HG03460 (cell line): Measurements from ENCODE around the gene NDUFB4.

Experiments used
- ATAC-seq: cut with Tn5 transposase; IDR thresholded peaks from one replicate; pipeline ENCODE4 v1.9.1; 2021; ENCODE audit not compliant: unreplicated experiment

The NDUFB4 gene

DNA sequence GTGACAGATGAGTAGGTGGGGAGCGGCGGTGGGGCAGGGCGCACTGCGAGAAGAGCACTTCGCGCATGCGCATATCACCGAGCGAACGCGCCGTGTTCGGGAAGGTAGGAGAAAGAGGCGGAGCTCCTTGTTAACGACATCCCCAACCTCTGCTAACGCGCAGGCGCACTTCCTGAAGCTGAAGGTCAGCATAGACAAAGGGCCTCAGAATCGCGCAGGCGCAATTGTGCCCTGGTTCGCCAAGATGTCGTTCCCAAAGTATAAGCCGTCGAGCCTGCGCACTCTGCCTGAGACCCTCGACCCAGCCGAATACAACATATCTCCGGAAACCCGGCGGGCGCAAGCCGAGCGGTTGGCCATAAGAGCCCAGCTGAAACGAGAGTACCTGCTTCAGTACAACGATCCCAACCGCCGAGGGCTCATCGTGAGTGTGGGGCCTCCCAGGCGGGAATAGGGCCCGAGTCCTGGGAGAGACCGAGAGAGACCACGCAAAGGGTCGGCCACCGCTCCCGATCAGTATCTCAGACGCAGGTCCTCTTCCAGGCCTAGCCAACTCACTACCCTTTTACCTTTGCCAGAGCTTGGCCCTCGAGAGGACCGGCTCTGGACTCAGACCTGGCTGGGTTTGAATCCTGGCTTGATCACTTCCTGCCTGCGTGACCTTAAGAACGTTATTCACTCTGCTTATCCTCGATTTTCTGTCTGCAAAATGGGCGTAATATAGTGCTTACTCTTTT lies at the start of gene NDUFB4:
Gene NDUFB4, plus strand, starts transcription at position 221 of the 737 bp plus-strand sequence. Its CDS starts 24 bp downstream, at position 245.
- ATAC-seq: peak; percentile 90

DNA sequence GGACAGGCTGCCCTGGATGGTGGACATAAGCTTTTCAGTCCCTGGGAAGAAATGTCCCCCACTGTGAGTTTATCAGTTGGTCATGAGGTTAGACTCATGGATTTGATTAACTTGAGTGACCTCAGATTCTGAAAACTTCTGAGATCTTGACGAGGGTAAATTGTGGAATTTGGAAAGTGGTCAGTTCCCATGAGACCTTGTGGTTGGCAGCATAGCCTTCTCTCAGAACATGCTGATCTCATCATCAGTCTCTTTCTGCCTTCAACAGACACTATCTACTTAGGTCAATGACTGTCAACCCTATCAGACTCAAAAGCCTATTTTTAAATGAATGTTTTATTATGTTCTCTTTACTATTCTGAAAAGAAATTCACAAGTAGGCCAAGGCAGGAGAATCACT lies 45.6 kb upstream of the NDUFB4 start:
- no peak for ATAC-seq

DNA sequence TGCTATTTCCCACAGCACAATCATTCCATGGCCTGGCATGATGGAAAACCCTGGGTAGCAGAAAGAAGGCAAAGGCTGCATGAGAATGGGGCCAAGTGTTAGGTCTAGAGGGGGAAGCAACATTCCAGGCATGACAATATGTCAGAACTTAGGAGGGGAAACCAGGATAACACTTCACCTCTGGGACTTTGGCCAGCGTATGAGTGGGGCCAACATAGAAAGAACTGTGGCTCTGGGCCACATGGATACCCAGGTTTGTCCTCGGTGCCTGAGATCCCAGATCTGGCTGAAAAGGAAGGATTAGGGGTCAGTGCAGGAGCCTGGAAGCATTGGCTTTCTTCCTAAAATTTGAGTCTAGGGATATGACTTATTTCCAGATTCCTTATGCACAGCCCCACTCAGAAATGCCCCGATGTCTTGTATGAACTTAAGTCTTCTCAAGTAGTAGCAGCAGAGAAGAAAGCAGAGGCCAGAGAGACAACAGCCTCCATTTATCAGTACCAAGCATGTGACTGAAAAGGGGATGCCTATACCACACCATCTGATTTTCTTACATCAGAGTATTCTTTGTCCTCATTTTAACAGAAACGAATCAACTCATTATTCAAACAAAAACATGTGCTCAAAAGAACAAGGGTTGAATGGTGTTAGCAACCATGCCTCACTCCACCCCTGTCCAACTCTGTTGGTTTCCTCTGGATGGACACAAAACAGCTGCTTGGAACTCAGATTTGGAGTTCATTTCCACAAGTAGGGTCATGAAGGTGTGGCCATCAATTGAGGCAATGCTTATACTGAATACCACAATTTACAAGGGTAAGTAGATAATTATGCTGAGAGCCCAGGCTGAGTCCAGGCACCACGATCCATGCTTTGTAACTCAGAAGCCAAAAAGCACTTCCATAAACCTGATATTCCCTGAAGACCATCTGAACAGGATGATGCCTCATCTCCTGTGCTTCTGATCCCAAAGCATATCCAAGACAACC lies 43.7 kb upstream of the NDUFB4 start:
- ATAC-seq: no peak

DNA sequence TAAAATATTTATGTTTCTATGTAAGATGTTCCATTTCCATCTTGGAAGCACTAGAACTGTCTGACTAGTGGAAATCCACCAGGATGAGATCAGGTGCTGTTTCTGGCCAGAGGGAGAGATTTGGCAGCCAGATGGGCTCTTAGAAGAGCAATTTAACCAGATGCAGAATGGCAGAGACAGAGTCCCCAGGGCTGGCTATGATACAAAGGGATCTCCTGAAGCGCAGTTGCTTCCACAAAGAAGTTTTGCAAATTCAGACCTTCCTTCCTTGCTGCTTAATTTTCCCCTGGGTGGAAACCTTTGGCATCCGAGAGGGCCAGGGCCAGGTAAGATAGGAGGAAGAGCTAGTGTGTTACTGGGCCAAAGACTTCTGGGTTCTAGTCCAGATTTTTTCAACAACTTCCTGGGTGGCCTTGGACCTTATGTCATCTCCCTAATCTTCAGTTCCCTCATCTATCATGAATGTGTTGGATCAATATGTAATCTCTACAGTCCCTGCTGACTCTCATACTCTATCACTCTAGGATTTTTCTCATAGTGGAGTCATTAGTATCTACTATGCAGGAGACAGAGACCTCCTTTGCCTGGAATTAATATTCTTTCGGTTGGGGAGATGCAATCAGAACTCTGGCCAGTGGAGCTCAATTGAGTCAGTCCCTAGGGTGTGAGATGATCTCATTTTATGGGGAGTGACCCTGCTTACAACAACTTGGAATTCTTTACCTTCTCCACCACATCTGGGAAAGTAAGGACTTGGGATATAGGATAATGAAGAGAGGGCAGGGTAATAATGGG lies 41.1 kb upstream of the NDUFB4 start:
- ATAC-seq: no peak

DNA sequence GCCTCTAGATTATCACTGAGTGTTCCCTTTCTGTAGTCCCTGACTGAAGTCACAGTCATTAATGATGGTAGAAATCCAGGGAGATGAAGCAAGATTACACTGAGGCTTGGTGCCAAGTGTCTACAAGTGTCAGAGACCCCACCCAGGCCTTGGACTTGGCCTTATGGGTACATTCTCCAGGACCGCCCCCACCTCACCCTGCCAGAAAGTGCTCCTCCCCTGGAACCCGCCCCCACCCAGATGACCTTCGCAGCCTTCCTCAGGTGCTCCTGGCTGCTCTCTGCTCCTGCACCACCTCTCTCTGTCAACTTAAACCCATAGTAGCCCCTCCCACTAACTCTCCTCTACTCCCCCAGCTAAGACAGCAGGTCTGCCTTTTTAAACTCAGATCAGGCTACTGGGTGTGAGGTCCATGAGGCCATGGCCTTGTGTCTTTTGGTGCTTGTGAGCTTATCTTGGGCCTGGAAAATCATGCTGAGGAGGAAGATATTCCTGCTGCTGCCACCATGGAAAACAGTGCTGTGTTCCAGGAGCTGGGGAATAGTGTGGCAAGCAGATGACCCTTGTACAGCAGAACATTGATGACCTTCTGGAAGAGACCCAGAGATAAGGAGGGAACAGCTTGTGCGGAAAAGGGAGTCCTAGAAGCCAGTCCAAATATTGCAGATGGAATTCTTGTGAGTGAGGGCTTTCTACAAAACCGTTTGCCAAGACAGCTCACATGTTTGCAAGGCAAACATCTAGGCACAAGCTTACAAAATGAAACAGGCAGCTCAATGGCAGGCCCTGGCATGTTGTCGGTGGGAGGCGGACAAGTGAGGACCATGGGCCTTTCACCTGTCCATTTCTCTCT lies 40.3 kb upstream of the NDUFB4 start:
- no peak for ATAC-seq

DNA sequence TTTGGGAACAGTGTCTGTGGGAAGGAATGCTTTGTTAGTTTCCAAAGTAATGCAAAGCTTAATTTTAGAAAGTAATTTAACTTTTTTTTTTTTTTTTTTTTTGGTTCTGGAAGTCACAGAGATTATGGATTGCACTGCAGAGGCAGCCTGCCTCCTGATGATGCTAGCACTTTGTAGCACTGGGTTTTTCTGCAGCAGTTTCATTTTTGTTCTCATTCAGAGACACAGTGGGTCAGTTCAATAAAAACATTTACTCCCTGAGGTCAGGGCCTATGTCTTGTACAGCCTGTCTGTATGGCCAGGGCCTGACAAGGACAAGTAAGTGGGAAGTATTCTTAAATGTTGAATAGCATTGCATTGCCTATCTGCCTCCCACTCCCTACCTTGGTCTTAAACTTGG lies 39.0 kb upstream of the NDUFB4 start:
- no peak for ATAC-seq

DNA sequence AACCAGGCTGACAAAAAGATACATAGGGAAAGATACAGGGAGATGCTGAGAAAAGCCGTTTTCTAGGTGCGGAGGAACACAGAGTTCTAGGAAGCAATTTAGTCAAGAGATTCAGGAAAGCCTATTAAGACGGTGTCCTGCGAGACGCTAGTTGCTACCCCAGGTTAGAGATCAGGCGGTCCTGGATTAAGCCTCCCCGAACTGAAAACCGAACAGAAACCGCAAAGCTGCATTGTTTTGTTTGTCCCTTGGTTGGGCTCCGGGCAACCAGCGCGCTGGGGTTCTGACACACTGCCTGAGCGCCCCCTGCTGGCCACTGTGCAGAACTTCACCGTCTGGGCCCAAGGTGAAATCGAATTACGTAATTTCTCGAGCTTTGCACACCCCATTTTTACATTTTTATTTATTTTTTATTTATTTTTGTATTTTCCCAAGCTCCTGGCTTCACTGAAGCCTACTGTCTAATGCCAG lies 37.3 kb upstream of the NDUFB4 start:
- ATAC-seq: peak; percentile 89

DNA sequence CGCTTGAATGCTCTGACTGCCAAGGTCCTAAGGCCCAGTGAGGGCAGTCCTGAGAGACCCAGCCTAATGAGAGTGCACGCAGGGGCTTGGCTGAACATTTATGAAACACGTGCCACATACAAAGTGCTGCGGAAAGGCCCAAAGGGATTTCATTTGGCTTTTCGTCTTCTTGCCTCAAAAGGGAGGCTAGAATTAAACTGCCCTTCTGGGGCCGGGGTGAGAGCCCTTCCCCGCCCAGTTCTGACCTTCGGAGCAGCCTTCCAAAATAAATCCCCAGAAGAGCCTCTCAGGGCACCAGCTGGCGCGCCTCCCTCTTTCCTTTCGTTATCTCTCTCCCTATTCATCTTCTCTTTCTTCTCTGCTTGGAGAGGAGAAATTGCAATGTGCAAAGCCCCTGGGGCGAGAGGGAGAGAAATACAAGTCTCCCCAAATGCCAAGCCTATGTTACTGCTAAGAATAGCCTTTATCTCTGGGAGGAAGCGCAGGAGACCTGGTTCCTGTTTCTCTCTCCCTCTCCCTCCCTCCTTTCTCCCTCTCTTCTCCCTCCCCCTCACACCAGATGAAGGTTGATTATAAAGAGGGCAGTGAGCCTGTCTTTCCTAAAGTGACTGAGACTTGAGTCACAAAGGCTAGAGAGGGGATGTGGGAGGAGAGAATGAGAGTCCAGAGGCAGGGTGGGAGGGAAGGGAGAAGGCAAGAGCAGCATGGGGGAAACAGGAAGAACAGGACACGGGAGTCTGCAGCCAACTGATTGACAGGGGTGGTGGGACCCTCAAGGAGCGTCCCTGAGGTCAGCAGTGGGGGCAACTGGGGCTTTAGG lies 36.7 kb upstream of the NDUFB4 start:
- ATAC-seq: peak; percentile 26

DNA sequence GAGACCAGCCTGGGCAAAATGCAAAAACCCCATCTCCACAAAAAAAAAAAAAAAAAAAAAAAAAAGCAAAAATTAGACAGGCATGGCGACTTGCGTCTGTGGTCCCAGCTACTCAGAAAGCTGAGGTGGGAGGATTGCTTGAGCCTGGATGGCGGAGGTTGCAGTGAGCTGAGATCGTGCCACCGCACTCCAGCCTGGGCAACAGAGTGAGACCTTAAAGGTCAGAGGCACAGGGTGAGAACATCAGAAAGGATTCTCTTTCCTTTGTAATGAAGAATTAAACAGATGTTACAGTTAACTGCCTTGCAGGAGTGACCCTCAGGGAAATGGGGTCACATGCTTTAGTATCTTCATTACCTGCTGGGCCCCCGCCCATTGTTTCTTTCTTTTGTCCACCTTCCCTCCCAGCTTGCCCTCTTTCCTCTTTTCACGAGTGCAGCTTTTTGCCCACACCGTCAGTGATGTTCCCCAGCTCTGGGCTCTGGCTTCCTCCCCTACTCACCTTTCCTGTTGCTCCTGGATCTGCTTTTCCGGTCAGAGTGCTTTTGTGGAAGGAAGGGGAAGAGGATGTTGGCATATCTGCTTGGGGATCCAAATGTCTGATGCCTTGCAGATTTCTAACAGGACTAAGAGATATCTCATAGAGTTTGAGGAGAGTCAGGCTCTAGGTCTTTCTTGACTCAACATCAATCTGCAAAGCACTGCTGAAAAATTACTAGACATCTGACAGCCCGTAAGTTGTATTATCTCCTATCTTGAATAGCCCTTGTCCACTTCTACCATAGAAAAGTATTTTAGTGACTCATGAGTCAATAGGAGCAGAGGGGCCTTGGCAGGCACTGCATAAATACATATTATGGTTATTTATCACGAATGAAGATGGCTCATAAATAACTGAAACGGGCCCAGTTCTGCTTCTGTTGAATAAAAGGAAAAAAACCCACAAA lies 35.6 kb upstream of the NDUFB4 start:
- no peak for ATAC-seq

DNA sequence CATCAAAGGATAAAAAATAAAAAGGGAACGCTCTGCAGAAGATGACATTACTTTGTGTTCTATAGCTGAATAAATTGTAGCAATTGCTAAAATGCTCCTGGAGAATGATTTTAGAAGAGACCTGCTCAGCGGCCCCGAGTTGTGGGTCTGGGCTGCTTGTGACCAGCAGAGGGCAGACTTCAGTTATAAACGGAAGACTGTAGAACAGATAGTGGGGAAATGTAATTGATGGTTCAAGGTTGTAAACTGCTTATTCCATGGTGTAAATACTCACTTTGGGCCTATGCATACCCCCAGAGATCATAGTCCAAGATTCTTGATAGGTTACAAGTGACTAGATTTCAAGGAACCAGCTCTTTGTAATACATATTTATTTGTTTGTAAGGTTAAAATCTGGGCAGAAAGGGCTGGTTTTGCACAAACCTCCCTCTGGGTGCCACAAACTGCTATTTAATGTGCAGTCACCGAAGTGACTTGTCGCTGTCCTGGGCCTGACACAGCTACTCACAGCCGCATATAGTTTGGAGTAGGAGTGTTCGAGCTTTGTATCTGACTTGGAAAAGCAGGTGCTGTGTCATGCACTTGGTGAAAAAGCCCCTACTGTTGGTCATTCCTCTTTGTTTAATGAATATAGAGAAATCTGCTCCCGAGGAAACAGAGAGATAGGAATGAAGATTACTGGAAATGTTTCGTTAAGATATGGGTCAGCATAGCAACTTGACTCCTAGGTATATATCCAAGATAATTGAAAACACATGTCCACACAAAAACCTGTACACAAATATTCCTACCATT lies 34.7 kb upstream of the NDUFB4 start:
- ATAC-seq: no peak

DNA sequence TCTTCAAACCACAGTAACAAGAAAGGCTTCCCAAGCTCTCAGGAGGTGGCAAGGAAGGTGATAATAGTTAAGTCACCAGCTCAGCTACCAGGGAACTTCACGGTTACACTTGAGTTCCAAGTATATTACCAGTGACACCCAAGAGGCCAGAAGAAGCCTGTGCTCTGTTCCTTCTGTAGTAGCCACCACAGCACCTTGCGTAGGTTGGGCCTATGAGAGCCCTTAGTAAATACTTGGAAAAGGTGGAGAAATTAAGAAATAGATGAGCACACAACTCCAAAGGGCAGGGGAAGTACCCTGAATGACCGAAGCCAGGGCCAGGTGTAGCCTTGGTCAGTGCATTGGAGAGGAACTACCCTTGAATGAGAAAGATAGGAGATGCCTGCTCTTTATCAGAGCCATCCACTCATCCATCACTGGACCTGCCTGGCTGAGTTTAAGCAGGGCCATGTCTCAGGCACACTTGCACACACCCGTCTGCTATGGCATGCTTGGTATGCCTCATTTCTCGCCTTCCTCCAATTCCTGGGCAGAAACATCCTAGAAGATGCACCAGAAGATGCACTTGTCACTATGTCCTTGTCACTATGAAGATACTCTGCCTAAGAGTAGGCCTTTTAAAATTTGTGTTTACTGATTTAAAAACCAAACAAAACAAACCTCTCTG lies 32.6 kb upstream of the NDUFB4 start:
- no peak for ATAC-seq

DNA sequence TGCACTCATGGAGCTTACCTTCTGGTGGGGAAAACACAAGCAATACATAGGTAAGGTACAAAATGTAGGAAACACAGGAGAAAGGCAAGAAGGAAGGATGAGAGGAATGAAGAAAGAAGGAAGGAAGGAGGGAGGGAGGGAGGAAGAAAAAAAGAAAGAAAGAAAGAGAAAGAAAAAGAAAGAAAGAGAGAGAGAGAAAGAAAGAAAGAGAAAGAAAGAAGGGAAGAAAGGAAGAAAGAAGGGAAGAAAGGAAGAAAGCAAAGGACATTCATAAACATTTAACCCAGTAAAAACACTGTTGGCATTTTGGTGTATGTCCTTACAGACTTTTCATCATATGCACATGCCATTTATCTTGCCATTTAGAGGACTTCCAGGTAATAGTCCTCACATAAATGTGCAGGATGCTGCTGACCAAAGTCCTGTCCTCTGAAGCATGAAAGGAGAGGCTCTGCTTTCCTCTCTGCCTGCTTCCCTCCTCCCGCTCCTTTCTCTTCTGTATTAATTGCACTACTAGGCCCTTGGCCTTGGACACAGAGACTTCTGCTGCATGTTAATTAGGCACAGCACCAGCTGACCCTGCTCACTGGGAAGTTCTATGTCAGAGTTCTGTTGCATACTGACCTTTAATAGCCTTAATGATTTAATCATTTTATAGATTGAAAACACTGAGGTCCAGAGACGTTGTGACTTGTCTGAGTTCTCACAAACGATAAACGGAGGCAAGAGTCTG lies 29.7 kb upstream of the NDUFB4 start:
- ATAC-seq: no peak

DNA sequence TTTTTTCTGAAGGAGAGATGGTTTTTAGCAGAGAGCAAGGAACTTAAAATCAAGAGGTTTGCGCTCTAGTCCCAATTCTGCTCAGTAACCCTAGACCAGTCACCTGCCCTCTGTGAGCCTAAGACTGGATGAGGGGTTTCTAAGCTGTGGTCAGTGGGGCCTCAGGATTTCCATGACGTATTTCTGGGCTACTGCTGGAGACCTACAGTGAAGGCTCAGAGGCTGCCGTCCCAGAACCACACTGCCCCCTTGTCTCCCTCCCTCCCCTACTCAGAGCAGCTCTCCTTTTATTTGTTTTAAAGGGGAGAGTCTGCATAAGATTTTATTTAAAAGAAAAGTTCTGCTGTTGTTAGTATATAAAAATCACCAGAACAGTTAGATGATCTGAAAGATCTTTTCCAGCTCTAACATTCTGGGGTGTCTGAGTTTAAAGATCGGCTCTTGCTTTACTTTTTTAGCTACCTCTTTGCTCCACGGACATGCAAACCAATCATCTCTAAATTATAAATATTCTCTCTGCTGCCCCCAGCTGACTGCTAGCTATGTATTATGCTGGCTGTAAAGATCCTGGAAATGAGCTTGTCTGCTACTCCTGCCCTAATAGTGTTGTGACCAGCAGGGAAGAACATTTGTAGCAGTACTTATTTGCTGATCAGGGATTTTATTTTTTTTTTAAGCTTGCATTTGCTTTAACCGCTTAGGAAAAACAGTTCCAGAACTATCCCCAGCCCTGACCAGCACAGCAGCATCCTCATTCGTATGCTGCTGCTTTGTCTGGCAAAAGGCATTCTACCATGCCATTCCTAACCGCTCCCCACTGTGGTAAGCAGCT lies 28.6 kb upstream of the NDUFB4 start:
- ATAC-seq: no peak

DNA sequence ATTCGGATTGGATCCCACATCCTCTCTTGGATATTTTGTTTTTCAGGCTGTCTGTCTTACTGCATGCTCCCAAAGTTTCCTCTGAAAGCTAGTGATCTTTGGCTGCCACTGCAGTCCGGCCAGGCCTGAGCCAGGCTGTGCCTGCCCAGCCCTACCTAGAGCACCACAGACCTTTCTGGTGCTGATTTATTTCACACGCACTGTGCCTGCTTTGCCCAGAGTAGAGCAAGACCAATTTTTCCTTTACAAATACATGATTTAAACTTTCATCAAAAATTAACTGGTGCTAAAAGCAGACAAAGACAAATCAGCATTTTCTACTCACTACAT lies 28.0 kb upstream of the NDUFB4 start:
- ATAC-seq: no peak

DNA sequence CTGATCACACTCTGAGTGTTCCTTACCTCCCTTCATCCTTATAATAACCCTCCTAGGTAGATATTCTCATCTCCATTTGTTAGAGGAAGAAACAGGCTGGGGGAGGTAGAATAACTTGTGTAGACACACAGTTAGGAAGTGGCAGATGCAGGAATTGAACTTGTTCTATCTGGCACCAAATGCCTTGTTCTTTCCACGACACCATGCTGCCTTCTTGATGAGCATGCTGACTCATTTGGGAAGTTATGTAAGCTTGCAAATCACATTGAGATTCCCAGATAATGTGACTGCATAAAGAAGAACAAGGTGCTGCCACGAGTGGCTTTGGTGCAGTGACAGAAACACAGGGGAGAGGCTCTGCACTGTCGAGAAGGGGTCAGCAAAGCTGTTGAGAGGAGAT lies 27.5 kb upstream of the NDUFB4 start:
- no peak for ATAC-seq
